Stimulated activated CD8-positive, alpha-beta memory T cell treated with anti-CD3 and anti-CD28 coated beads, Interleukin-7, amount 100 ng/mL, for 48 hours (primary cell): ENCODE measurements around the gene CACNA1B.

ENCODE experiments used
- DNase-seq, 2 donors: peaks; one replicate each; pipeline ENCODE4 v3.0.0-alpha.2; 2020; ENCODE audit warnings: low read depth in 1 of 2; ENCODE audit errors: extremely low read depth in 1 of 2

CACNA1B gene

DNA sequence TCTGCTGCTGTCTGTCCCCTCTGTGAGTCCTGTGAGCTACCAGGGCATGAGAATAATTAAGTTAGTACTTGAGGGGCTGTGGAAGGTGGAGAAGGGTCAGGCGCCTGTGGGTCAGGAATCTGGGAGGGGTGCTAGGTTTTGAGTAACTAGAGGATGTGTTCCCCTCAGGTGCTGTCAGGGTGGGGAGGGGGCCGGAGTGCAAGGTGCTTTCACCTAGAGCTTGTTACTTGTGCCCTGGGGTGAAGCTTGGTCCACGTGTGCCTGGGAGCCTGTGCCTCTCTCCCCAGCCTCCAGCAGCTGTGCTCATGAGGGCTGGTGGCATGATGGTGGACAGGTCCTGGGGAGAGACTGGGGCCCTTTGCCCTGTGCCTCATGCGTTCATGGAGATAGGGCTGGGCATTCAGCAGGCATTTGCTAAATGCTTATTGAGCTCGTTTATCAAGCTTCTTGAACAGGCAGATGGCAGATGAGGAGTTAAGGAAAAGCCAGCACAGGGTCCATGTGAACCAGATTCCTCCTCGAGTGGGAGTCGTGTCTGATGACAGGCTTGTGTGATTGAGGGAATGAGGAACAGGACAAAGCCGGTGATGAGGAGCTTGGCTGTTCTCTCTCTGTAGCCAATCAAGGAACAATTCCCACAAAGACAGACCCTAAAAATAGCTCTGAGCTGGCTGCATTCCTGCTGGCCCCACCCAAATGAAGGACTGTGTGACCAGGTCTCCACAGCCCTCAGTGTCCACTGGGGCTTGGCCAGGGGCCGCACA lies 40.9 kb downstream of the CACNA1B start:
- no peak for DNase-seq

DNA sequence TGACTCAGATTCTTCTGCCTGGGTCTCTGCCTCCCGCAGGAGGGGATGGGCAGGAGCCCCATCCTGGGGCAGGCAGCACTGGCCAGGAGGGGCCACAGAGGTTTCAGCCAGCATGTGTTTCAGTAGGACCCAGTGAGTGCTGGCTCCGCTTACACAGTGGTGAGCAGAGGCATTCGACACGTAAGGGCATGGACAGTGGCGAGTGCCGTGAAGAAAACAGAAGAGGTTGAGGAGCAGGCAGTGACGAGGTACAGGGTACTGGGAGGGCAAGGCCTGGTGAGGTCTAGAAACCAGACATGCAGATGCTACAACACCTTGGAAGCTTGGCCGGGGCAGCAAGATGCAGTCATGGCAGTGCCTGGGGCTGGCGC lies 41.5 kb downstream of the CACNA1B start:
- DNase-seq: no peak

DNA sequence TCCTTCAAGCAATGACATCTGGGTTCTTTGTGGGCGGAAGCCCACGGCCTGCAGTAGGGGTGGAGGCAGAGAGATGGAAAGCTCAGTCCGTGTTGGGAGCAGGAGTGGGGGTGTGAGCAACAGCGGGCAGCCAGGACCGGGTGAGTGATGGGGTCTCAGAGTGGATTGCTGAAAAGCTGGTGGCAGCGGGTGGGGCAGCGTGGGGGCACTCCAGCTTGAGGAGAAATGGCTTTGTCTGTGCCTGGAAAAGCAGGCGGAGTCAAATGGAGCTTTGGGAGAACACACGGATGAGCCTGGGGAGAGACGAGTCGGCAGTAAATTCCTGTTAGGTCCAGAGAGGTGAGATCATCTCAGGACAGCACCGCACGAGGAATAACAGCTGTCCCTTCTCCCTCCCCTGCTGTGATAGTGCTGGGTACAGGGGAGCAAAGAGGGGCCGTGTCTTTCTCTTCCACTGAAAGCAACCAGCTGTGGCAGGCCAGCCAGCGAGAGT lies 42.1 kb downstream of the CACNA1B start:
- DNase-seq: no peak

DNA sequence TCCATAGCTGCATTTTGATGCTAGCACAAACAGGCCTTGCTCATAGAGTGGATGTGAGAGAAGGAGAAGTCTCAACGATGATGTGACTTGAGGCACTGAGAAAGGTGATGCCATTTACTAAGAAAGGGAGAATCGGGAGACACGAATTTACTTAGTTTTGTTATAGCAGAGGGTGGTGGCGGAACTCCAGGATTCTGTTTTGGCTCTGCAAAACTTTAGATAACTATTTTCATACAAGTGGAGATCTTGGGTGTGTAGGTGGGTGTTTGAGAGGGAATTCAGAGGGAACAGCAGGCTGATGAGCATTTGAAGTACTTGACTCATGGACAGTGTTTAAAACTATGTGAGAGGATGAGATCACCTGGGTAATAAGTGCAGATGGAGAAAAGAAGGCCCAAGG lies 43.2 kb downstream of the CACNA1B start:
- no peak for DNase-seq

DNA sequence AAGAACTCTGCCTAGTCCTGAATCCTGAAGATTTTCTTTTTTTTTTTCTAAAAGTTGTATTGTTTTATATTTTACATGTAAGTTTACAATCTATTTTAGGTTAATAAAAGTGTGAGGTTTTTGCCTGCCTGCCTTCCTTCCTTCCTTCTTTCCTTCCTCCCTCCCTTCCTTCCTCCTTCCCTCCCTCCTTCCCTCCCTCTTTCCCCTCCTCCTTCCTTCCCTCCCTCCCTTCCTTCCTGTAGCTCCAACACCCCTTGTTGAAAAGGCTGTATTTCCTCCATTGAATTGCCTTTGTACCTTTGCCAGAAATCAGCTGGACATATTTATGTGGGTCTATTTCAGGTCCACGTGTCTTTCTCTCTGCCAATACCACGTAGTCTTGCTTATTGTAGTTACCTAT lies 46.6 kb downstream of the CACNA1B start:
- DNase-seq: no peak

DNA sequence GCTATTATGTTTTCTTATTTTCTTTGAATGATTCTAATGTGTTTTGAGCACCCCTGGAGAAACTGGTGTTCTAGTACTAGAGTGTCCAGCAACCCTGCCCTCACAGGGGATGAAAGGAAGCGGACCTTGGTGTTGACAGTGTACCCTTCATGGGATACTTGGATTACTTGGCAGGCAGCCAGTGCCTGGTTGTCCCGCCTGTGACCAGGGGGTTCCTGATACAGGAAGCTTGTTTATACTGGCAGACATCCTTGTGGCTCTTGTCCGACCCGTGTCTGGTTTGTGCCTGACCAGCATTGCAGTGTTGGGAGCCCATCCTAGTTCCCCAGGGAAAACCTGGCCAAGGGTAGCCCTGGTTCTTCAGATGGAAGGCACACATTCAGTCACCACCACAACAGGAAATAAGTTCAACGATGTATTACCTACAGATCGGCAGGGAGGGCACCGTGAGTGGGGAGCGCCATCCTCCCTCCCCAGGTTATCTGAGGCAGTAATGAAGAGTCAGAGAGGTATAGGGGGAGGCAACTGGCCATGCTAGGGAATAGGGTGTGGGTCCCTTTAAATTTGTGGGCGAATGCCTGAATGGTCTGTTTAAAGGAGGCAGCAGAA lies 47.3 kb downstream of the CACNA1B start:
- no peak for DNase-seq

DNA sequence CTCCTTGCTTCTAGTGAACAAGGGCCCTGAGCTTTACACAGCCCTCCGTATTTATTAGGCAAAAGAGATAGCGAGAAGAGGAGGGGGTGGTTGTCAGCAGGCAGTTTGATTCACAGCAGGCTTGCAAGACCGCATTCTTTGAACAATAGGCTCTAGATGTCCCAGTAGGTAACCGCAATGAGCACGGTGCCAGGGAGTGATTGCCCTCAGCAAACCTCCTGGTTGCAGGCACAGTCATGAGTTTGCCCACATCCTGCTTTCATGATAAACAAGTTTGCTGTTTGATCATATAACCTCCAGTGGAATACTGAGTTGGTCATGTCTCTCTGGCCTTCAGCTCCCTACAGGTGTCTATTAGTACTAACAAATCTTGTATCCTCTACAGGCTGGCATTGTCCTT lies 66.1 kb downstream of the CACNA1B start:
- DNase-seq: no peak

DNA sequence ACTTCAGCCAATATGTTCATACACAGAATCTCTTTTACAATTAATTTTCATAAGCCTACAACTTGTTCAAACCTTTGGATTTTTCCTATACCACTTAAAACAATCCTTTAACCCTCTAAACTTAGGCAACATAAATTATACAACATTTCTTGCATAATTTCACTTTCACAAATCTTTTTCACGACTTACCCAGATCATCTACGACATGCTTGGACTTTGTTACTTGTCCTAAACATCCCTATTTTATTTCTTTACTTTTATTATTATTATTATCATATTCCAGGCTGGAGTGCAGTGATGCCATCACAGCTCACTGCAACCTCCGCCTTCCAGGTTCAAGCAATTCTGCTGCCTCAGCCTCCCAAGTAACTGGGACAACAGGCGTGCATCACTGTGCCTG lies 68.0 kb downstream of the CACNA1B start:
- no peak for DNase-seq

DNA sequence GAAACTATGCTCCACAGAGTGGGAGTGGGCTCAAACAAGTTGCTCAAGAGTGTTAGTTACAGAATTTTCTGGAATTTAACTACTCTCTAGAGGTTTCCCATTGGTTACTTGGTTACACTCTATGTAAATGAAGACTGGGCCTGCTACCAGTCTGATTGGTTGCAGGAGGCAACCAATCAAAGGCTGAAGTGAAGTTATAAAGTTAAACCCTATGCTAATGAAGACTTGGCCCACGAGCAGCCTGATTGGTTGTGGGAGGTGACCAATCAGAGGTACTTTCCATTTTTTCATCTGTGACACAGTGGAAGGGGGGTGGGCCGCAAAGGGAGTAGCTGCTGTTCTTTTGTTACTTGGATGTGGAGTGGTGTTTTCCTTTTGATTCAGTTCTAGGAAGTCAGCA lies 69.4 kb downstream of the CACNA1B start:
- DNase-seq: no peak

DNA sequence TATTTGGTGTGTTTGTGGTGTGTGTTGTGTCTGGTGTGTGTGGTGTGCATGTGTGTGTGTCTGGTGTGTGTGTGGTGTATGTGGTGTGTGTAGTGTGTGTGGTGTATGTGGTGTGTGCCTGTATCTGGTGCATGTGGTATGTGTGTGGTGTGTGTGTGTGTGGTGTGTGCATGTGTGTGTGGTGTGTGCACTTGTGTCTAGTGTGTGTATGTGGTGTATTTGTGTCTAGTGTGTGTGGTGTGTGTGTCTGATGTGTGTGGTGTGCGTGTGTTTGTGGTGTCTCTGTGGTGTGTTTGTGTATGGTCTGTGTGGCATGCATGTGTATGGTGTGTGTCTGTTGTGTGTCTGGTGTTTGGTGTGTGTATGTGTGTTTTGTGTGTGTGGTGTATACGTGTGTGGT lies 71.1 kb downstream of the CACNA1B start:
- DNase-seq: no peak

DNA sequence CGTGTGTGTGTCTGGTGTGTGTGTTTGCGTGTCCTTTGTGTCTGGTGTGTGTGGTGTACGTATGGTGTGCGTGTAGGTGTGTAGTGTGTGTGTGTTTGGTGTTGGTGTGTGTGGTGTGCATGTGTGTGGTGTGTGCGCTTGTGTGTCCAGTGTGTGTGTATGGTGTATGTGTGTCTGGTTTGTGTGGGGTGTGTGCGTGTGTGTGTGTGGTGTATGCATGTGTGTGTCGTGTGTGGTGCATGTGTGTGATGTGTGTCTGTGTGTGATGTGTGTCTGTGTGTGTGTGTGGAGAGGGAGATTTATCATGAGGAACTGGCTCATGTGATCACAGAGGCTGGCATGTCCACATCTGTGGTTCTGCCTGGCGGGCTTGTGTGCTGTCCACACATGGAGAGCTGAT lies 71.7 kb downstream of the CACNA1B start:
- DNase-seq: no peak

DNA sequence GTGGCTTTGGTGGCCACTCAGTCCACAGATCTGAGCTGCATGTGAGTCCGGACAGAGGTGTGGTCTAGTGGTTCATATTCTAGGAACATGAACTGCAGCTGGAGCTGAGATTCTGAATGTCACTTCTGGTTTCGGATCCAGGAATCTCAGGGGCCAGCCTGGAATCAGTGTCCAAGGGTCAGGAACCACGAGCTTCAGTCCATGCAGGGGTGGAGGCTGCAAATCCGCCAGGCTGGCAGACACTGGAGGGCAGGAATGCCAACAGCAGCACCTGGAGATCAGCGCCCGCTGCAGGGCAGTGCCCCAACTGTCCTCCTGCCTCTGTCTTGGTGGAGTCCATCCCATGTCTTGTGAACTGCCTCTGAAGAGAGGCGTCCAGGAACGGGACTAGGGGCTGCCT lies 73.5 kb downstream of the CACNA1B start:
- no peak for DNase-seq

DNA sequence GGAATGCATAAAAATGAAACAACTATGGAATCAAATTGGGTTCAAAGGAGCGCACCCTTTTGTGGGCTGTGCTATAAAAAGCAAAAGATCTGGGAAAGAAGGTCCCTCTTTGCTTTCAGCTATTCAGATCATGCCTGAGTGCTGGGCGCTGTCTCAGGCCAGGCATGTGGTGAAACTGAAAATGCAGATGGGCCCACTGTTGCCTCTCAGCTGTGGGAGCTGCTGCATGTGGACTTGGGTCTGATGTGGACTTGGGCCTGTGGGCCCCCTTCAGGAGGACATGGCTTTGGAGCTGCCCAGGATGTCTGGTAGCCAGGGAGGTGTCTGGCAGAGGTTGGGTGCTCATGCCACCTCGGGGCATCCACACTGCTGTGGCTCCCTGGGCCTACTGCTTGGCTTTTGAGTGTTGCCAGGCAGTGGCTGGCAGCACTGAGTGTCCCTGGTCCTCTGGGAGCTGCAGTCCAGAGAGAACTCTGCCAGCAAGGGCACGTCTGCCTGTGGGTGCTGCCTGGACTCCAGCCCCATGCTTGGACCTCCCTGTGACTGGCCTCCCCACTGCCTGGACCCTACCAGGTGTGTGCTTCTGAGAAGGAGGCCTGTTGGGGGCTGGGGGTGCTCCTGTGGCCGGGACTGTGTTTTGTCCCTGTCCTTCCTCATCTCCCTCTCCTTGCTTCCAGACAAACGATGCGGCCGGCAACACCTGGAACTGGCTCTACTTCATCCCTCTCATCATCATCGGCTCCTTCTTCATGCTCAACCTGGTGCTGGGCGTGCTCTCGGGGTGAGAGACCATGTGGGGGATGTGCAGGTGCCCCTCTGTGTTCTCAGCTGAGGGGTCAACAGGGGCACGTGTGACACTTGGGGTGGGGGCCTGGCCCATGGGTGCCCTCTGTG lies 74.3 kb downstream of the CACNA1B start:
- no peak for DNase-seq

DNA sequence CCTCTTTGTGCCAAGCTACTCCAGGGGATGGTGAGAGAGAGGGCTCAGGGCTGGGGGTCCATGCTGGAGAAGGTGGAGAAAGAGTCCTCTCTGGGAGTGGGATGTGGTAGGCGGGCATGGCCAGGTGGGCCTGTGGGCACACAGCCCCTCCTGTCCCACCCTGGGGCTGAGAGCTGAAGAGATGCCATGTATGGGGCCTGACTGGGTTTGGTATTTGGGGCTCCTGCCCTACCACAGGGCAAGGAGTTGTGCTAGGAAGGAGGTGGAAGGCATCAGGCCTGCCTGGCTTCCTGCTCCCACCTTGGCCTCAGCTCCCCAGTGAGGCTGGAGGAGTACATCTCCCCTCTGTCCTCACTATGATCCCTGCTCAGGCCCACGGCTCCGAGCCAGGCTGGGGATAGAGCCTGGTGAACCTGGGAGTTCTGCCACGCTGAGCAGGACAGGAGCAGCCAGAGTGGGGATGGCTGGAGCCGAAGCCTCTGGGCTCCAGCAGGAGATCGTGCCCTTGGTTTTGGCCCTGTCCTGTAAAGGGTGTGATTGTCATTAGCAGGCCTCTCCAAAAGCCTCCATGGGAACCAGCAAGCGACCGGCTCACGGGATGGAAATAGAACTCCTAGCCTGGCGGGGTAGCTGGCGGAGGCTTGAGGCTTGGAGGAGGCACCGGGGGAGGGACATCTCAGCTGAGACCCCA lies 75.5 kb downstream of the CACNA1B start:
- DNase-seq: no peak

DNA sequence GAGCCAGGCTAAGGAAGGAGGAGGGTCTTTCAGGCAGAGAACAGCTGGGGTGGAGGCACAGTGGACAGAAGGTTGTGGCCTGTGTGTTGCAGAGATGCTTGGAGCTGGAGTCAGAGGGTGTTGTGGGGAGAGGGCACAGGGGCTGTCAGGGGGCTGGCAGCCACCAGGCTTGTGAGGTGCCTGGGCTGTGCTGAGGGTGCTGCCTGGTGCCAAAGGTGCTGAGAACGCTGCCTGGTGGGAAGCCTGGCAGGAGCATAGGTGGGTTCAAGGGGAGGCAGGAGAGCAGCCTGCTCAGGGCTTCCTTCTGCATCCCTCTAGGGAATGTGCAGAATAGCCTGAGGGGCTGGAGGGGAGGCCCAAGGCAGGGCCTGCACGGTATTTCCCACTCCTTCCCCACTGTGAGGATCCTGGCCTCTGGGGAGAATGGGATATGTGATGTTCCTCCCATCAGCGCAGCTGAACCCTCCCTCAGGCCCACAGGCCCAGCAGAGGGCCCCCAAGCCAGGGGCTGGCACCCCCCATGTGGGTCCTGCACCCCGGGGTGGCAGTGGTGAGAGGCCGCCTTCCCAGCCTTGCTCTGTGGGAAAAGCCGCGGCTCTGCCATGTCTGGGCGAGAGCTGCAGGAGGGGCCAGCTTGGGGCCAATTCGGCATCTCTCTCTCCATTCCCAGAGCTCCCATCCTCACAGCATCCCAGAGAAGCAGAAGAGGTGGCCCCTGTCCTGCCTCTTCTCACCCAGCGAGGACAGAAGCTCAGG lies 76.3 kb downstream of the CACNA1B start:
- DNase-seq: no peak

DNA sequence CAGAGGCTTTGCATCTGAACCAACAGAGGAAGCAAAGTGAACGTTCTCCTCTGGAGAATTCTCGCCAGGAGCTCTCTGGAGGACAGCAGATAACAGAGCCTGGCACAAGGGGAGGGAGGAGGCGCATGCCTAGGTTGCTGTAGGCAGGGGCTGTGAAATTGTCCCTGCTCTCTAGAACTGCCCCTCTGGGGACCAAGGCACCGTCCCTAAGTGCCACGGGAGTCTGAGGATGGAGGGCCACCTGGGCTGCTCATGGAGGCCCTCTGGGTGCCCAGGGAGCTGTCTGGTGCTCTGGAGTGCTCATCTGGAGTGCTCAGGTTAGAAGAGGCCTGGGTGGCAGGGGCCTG lies 77.6 kb downstream of the CACNA1B start:
- DNase-seq: no peak

DNA sequence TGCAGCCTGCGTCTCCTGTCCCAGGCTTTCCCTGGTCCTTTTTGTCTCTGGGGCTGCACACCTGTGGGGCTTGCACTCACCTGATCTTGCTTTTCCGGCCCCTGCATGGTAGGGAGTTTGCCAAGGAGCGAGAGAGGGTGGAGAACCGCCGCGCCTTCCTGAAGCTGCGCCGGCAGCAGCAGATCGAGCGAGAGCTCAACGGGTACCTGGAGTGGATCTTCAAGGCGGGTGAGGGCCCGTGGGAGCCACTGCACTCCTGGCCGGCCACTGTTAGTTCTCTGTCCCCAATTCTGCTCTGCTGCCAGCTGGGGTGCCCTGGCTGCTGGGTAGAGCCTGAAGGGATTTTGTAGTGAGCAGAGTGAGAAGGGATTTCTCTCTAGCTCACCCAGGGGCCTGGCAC lies 78.0 kb downstream of the CACNA1B start:
- no peak for DNase-seq

DNA sequence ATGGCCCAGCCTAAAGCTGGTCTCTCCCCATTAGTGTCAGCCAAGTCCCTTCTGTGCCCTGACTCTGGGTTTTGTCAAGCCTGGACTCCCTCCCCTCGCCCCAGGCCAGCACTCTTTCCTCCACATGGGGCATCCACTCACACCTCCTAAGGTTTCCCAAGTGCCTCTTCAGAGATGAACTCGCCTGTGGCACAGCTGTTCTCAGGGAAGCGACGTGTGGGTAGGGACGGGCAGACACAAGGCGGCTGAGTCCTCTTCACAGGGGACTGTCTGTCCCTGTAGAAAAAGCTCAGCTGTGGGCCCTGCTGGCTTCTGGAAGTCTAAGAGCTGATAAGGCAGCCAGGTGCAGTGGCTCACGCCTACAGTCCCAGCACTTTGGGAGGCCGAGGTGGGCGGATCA lies 78.5 kb downstream of the CACNA1B start:
- no peak for DNase-seq

DNA sequence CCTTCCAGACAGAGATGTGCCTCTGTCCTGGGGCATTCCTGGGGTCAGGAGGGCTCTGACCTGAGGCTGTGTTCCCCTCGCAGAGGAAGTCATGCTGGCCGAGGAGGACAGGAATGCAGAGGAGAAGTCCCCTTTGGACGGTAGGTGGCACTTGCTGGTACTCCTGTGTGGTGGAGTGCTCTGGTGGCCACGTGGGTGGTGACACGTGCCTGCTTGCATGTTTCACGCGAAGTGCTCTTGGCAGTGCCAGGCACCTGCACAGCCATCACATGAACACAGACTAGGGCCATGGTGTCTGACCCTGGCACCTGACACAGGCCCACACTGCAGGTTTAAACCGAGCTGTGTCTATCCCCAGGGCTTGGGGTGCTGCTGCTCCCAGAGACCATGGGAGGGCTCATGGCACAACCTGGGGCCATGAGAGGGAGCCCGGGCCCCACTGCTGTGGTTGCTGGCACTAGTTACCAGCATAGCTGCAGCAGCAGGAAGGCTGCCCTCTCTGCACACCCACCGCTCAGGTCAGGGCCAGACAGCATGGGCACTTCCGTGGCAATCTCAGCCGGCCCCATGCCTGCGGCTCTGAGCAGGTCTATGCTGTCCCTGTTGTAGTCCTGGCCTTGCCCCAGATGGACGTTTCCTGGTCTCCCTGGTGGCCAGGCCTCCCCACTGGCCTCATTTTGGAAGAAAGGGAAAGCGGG lies 79.3 kb downstream of the CACNA1B start:
- no peak for DNase-seq
